ENCODE results near the gene TSPAN18.

The TSPAN18 gene

DNA sequence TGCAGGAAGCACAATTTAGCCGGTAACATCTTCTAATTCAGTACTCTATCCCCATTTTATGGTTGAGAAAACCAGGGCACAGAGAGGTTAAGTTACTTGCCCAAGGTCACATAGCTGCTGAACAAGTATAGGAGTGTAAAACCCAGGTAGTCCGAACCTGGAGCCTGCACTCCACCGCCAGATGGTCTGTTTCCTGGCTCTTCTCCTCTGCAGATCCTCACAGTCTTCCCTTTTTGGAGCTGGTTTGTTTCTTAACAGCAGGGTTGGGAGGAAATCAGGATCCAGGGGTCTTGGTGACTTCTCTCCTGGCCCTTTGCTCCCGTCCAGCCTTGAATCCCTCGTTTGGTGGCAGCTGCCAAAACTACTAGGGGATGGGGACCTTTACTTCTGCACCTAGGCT lies 12.0 kb downstream of the TSPAN18 start:
- DNase-seq: no peak

DNA sequence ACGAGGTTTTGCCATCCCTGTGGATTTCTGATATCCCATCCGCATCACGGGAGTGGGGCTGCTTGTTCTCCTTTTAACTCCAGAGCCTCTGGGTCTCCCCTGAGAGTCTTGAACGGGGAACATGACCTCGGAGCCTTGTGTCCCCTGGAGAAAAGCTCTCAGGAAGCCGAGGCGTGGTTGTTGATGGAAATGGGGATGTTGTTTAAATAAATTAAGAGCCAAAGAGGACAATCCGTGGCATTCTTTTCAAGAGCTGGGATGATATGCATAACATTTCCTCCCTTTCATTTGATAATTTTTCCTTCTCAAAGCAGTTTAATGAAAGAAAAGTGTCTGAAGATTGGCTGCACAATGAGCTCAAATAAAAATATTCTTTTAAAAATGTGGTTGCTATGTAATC lies 14.2 kb downstream of the TSPAN18 start:
- DNase-seq: no peak

DNA sequence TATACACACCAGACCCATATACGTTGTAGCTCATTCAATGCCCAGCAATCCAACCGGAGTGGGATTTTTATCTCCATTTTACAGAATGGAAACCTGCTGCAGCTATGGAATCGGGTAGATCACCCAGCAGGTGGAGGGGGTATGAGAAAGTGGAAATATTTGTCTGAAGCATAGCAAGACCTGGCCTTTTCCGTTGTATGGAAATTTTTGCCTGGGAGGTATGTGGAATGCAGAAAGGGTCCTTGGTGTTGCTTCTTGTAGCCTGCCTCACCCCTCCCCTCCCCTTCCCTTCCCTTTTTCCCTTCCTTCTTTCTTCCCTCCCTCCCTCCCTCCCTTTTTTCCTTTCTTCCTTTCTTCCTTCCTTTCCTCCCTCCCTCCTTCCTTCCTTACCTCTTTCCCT lies 15.2 kb downstream of the TSPAN18 start:
- no peak for DNase-seq

DNA sequence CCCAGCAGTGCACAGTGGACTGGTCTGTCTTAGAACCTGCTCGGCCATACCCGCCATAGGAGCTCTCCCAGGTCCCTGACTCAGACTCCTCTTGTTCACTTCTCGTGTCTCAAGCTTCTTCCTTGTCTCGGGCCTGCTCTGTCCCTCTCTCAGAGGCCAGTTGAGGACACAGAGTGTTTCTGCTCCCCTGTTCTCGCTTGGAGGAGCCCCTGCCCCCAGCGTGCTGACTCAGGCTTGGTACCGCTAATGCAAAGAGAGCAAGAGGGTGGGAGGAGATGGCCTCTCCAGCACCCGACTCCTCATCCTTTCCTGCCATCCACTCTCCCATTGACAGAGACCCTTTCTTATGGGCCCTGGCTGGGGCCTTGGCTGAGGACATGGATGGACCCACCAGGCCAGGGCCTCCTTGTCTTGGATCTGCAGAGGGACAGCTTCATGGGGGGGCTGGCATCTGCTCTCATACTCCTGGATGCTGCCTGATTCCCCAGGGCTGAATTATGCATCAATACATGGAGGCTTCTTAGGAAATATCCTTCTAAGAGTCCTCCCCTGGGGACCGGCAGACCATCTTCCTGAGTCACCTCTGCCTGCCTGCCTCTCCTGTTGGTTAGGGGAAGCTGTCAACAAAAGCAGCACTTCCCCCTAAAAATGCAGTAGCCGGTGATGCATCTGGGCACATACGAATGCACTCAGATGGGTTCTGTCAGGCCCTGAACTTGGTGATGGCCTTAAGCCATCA lies 15.9 kb downstream of the TSPAN18 start:
- no peak for DNase-seq

DNA sequence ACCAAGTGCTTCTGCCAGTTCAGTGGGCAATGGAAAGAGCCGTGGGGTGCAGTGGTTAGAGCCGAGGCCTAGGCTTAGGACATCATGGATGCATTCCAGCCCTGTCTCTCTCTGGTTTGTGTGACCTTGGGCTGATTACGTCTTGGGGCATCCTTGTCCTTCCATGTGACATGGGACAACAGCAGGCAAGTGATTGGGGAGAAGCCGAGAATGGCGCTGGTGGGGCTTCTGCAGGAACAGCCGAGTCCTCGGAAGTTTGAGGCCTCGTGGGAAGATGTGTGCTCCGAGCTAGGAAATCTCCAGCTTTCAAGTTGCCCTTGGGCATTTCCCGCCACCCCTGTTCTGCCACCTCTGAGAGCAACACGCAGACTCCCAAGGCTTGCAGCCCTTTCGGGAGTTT lies 16.6 kb downstream of the TSPAN18 start:
- DNase-seq: no peak

DNA sequence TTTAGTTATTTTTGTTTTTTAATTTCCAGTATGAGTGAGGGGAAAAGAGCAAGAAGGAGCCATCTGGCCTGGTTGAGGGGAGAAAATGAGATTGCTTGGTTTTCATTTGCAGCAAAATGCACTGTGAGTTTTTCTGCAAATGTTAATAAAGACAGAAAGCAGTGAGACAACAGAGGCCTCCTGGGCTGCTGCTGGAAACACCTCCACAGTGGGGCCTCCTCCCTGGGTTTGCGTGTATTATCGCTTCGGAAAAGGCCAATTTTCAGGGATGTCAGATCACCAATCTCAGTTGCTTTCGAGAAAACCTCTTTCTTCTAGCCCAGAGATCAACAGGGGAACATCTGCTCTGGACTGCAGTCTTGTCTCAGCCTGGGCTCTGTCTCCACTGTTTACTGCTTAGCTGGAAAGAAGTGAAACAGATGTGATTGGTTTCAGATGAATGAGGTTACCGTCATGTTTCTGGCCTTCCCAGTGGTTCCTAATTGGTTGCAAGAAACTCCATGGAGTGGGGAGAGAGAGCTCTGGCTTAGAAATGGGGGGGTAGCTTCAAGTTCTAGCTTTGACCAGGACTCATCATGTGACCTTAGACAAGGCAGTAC lies 17.3 kb downstream of the TSPAN18 start:
- DNase-seq: no peak

DNA sequence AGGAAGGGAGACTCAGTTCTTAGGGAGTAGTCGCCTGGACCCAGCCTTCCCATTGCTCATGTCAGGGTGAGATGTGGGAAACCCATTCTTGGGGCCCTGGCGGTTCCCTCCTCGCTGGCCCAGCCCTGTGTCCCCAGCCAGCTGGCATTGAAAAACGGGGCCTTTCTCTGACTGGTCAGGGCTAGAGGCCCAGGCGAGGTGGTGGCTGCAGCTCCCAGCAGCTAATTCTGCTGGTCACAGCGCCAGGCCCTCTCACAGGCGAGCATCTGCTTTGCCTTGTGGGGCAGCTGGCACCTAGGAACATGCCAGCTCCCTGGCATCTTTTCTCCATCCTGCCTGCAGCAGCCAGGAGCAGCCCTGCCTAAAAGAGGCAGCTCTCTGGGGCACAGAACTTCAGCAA lies 20.1 kb downstream of the TSPAN18 start:
- DNase-seq: no peak

DNA sequence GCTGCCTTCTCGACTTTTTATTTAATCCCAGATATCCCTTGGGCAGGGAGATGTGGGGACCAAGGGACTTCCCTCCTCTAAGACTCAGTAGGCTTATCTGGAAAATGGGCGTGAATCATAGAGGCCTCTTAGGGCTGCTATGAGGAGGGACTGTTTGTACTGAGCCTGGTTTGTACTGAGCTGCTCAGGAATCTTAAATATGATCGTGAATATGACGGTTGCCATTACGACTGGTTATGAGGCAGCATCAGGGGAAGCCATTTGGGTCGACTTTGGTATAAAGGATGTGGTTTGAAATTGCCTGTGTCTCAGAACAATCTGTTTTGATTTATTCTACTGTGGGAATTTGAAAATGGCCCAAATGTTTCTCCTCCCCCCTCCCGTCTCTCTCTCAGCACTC lies 20.6 kb downstream of the TSPAN18 start:
- DNase-seq: no peak

DNA sequence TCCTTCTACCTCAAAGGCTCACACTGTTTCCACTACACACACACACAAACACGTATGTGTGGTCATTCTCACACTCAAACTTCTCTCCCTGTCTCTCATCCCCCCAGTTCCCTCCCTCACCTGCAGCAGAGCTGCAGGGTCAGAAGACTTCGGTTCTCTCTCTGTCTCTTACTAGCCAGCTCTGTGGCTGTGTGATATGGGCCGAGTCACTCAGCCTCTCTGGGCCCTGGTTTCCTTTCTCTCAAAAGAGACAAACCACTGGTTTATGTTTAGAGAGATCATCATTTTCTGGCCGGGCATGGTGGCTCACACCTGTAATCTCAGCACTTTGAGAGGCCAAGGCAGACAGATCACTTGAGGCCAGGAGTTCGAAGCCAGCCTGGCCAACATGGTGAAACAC lies 21.1 kb downstream of the TSPAN18 start:
- no peak for DNase-seq

DNA sequence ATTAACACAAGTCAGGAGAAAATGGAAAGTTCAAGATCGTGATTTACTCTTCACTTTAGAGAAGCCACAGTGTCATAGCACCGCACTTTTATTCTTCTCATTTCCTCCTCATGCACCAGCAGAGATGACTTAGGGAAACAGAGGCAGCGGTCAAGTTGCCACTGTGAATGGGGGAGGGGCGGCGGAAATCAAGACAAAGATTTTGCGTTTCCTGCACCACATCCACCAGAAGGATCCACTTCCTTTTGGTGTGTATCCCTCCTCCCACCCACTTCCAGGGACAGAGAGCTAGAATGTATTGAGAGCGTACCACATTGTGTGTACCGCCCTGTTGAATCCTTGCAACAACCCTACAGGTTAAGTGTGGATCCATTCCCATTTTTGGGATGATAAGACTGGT lies 21.8 kb downstream of the TSPAN18 start:
- DNase-seq: no peak

DNA sequence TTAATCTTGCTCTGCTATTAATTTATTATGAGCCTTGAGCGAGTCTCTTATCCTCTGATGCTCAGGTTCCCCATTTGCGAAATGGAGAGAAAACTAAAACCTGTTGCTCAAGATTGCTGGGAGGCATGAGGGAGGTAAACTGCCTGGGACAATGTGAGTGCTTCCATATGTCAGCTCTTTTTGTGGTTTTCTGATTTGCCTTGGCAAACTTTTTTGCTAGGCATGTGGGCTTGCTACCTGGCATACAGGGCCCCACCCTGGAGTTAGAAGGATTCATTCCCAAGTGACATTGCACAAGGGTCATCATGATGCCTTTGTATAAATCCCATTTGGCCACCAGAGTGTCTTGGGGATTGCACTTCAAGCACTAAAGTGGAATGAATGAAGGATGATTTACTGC lies 22.4 kb downstream of the TSPAN18 start:
- DNase-seq: no peak

DNA sequence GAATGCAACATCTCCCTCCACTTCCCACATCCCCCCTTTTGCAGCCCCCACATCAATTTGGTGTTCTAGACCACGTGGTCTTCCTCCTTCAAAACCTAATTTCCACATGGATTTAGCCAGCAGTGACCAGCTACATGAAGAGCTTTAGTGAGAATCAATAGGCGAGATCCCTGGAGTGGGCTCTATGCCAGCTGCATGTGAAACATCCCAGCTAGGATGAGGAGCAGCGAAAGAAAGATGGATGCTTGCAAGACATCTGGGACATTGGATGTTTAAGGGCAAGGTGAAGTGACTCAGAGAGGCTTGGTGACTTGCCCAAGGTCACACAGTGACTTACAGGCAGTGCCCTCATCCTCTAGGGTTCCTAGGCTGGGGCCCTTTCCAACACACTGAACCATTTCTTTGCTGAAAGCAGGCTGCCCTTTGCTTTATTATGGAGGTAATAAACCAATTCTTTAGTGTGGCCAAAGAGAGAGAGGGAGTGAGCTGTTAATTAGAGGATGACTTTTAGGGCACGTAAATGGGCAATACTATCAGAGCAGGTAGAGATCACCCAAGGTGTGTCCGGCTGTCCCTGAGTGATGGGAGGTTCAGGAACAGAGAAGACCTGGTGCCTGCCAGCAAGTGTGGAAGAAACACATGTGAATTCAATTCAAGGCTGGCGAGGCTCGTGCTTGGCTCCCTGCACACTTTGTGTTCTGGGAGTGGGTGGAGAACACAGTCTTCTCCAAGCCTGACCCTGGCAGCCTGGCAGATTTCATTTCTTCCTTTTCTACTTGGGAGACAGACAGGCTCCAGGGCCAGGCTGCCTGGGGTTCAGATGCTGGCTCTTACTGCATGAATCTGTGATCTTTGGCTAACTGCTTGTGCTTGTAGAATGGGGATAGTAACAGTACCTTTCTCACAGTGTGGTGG lies 24.0 kb downstream of the TSPAN18 start:
- DNase-seq: no peak

DNA sequence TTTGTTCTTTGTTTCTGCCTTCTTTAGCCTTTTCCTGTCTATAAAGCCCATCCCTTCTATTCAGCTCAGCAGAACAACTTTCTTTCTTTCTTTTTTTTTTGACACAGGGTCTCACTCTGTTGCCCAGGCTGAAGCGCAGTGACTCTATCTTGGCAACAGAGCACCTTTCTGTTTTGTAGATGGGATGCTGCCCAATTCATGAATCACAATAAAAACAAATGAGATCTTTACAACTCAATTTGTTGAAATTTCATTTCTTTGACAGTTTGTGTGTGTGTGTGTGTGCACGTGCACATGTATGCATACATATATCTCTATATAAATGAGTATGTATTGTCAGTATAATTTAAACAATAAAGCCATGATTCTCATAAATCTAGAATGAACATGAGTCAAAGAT lies 25.5 kb downstream of the TSPAN18 start:
- no peak for DNase-seq

DNA sequence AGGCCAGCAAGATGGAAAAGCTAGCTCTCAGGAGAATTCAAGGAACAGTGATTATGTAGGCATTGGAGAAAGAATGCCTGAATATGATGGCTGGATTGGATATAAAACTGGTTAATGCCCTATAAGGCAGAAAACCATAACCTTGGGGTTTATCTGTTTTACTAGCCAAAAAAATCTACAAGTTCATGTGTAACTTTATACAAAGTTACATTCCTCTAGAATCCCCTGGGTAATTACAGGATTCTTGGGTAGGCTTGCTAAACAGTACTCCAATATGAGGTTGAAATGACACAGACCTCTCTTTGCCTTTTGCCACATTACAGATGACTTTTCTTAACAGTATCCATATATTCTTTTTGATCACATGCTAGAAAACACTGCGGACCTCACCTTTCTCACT lies 26.0 kb downstream of the TSPAN18 start:
- DNase-seq: no peak

DNA sequence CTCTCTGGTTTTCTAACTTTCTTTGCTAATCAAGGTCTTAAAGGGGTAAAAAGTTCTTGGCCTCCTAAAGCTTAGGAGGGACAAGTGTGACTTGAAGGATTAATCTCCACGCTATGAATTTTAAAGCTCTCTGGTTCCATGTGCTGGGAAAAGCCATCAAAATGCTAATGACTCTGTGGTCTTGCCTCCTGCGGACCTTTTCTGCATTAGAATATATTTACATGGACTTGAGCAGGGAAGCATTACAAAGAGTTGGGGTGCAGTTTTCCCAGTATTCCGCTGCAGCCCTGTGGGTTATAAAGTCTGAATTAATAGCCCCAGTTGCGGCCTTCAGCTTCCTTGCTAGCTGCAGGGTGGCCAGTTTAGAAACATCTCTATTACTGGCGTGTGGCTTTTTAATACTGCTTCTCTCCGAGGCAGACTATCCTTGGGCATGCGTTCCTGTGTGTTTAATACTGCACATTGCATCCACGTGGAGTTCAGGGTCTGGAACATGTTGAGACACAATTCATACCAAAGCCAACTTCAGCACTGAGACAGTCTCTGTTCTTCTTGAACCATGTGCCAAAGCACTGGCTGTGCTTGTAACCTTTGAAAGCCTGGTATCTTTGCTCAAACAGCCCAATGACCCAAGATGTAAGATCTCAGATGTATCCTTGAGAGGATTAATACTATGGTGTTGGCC lies 27.3 kb downstream of the TSPAN18 start:
- no peak for DNase-seq

DNA sequence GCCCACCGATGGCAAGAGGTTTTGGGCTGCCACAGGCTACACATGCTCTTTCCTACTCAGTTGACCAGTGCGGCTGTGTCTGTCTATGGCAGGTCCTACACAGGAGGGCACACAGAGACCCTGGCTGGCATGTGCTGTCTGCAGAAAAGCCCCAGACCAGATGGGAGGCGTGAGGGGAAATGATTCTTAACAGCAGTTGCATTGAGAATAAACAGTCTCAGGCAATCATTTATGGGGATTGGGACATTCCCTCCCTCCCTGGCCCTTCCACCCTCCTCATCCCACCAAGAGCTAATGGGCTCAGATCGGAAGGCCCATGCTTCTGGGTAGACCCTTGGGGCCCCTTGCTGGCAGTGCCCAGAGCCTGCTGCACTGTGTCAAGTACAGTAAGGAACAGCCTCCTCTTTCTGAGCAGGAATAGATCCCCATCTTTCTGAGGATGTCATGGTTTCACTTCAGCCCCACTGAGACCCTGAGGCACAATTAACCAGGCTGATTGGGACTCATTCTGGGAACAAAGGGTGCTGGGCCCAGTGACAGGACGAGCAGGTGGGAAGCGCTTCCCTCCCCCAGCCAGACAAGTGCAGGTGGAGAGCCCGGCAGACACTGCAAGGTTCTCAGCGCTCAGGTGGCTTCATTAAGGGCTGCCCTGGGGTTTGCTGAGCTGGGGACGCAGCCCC lies 28.3 kb downstream of the TSPAN18 start:
- DNase-seq: no peak

DNA sequence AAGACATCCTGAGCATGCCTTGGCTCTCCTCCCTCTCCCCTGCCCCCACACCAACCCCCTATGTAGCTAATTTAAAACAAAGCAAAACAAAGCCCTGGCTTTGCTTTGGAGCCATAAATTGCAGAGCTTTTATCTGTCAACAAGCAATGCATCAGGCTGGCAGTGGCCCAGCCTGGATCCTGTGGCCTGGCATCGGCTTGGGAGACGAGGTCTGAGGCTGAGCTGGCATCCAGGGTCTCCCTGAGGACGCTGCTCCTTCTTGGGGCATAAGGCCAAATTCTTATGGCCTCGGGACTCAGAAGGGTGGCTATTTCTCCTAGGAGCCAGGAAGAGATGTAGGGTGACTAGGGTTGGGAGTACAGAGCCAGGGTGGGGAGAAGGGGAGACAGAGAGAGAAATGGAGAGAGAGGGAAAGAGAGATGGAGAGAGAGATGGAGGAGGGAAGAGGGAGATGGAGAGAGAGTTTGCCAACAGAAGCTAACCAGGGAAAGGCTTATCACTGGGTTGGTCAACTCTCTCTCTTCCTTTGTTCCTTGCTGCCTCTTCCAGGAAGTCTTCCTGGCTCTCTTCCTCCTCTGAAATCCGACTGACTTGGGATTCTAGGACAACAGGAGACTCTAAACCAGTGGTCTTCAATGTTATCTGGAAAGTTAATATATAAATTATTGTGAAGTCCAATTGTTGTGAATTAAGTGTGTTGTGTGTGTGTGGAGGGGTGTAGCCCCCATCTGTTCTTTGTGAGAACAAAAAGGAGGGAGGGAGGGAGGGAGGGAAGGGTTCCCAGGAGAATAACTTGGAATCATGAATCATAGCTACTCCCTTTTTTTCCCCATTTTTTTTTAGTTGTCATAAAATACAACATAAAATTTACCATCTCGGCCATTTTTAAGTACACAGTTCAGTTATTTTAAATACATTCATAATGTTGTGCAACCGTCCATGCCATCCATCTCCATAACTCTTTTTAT lies 29.1 kb downstream of the TSPAN18 start:
- no peak for DNase-seq

DNA sequence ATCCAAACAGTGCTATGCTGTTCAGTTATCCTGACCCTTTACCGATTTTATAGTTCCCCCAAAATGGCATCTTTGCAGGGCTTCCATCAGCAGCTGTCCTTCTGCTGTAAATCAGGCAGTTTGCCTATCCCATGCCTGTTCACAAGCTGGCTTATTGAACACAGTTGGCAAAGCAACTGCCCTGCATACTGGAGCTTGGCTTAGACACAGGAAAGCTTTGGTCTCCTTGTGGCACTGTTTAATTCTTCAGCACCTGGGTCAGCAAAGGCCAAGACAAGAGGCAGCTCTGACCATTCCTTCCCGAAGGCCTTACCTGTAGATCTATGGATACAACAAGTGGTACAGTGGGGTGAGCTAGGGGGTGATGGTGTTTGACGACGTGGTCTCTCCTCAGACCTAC lies 32.2 kb downstream of the TSPAN18 start:
- no peak for DNase-seq

DNA sequence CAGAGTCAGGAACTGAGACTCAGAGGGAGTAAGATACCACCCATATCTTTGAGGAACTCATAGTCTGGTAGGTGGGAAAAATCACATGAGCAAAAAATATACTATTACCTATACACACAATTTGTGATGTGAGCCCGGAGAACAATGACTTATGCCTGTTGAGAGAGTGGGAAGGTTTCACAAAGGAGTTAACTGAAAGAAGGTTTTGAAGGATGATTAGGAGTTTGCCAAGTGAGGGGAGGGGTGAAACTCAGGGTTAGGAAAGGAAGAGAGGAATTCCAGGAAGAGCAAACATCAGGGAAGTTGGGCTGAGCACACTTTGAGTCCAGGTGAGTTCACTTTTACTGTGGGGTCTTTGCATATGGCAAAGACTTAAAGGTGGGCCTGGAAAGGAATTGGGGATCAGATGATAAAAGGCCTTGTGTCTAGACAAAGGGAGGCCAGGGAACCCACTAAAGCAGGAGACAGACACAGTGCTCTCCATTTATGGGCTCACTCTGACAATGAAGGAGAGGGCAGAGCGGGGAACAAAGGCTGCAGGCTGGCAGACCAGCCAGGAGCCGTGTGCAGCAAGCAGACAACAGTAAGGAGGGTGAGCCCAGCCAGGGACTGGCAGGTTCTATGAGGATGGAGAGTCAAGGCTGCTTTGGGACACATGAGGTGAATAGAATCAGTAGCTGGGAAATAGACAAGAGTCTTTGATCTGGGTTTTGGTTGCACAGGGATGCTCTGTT lies 33.1 kb downstream of the TSPAN18 start:
- no peak for DNase-seq

DNA sequence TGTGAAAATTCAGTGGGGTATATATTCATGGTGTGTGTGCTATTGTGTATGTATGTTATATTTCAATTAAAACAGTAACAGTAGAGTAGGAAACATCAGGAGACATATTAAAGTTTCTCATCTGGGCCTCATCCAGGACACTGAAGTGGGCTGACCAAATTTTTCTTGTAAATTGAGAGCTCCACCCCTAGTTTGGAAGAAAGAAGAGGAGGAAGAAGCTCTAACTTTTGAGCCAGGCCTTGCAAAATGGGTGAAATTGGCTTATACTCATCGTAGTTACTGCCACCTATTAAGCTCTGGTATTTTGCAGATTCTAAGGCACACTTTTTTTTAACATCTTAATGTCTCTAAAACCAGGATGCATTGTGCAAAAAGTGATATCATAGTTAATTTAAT lies 33.7 kb downstream of the TSPAN18 start:
- DNase-seq: no peak
